Osteoblast (primary cell): ENCODE measurements around the gene ARHGEF17. TPM values are rescaled to one million over a fixed set of nuclear protein-coding genes. Genes with fewer than 3 reads are reported as not detected.

Source experiments
- DNase-seq: peaks from one replicate; pipeline ENCODE4 v3.0.0; 2011; ENCODE audit warnings: low spot score, mixed read lengths; ENCODE audit not compliant: insufficient read length; ENCODE audit errors: missing footprints
- H2AFZ ChIP-seq: 2 replicates; pipeline ENCODE4 v1.6.0; 2011; ENCODE audit warnings: mild to moderate bottlenecking, low read length
- H3K27ac ChIP-seq: 2 replicates; pipeline ENCODE4 v1.5.1; 2011; ENCODE audit warnings: mild to moderate bottlenecking, low read depth, low read length, moderate library complexity
- H3K27me3 ChIP-seq: 2 replicates; pipeline ENCODE4 v1.6.0; 2012; ENCODE audit warnings: mild to moderate bottlenecking, control low read depth, inconsistent platforms, low read length, moderate library complexity; ENCODE audit not compliant: insufficient read depth
- H3K36me3 ChIP-seq: 2 replicates; pipeline ENCODE4 v1.5.1; 2011; ENCODE audit warnings: mild to moderate bottlenecking, low read length, control low read depth, moderate library complexity; ENCODE audit not compliant: insufficient read depth
- H3K4me1 ChIP-seq: 2 replicates; pipeline ENCODE4 v1.5.1; 2011; ENCODE audit warnings: mild to moderate bottlenecking, low read length, control low read depth, moderate library complexity; ENCODE audit not compliant: insufficient read depth
- H3K4me2 ChIP-seq: 2 replicates; pipeline ENCODE4 v1.6.0; 2011; ENCODE audit warnings: mild to moderate bottlenecking, low read length; ENCODE audit not compliant: insufficient read depth
- H3K4me3 ChIP-seq: fragments of 200-600 bp; sonication (generic); 3 replicates; pipeline ENCODE4 v1.5.1; 2012; ENCODE audit warnings: mild to moderate bottlenecking, low read length, inconsistent platforms; ENCODE audit not compliant: insufficient read depth
- H3K79me2 ChIP-seq: 2 replicates; pipeline ENCODE4 v1.6.0; 2012; ENCODE audit warnings: mild to moderate bottlenecking, low read length, control low read depth, inconsistent platforms; ENCODE audit not compliant: insufficient read depth
- H3K9me3 ChIP-seq: 2 replicates; pipeline ENCODE4 v1.5.1; 2011; ENCODE audit warnings: low read depth, low read length, control low read depth
- H4K20me1 ChIP-seq: 2 replicates; pipeline ENCODE4 v1.6.0; 2012; ENCODE audit warnings: mild to moderate bottlenecking, low read length, control low read depth; ENCODE audit not compliant: insufficient read depth
- CTCF ChIP-seq: IDR thresholded peaks from 2 replicates; pipeline ENCODE4 v1.5.1; 2011; ENCODE audit warnings: mild to moderate bottlenecking, low read depth, low read length, moderate library complexity; ENCODE audit errors: extremely low read depth
- total RNA-seq: library from RNA; depleted of rRNA; stranded (reverse); fragments of >200 nt; gene quantifications from 2 replicates; pipeline ENCODE4 v1.2.3, GENCODE V29; 2012

Gene ARHGEF17
- total RNA-seq, 1 donor = 67.0 TPM

GRCh38 chr11:73324116-73324515 is 16.0 kb downstream of the ARHGEF17 start:
- Histone ChIP-seq H3K4me3 (peak overlapping the region; percentile 35), H3K4me1 (peaks cover 84% of the 10 kb centered on the region), H3K36me3 (peaks cover 9% of the 10 kb centered on the region), H3K27me3 (no peaks in the 10 kb centered on the region), H3K9me3 (no peaks in the 10 kb centered on the region), H3K4me2 (peak overlapping the region; percentile 67), H4K20me1 (peaks cover 44% of the 10 kb centered on the region), H2AFZ (no peak overlapping the region), H3K27ac (peak overlapping the region; percentile 94), H3K79me2 (peaks cover 92% of the 10 kb centered on the region)
- DNase-seq = no peak
- no peak for TF ChIP-seq CTCF

GRCh38 chr11:73324665-73325035 is 16.6 kb downstream of the ARHGEF17 start:
- Histone ChIP-seq H3K79me2 (peaks cover 90% of the 10 kb centered on the region), H3K9me3 (no peaks in the 10 kb centered on the region), H3K4me2 (peak overlapping the region; percentile 67), H3K27ac (peak overlapping the region; percentile 94), H3K27me3 (no peaks in the 10 kb centered on the region), H2AFZ (no peak overlapping the region), H3K4me3 (no peak overlapping the region), H3K4me1 (peaks cover 85% of the 10 kb centered on the region), H3K36me3 (peaks cover 9% of the 10 kb centered on the region), H4K20me1 (peaks cover 43% of the 10 kb centered on the region)
- DNase-seq = no peak
- TF ChIP-seq CTCF = no peak

- peak; percentile 92 for DNase-seq
- Histone ChIP-seq H3K9me3 (no peaks in the 10 kb centered on the region), H3K36me3 (peaks cover 9% of the 10 kb centered on the region), H3K4me2 (peak overlapping the region; percentile 67), H4K20me1 (peaks cover 45% of the 10 kb centered on the region), H3K79me2 (peaks cover 90% of the 10 kb centered on the region), H3K27ac (peak overlapping the region; percentile 94), H3K27me3 (no peaks in the 10 kb centered on the region), H3K4me3 (peak overlapping the region; percentile 25), H3K4me1 (peaks cover 85% of the 10 kb centered on the region), H2AFZ (no peak overlapping the region)
- no peak for TF ChIP-seq CTCF
Observed at GRCh38 chr11:73325036-73325981, 17.2 kb downstream of the ARHGEF17 start.

- H3K4me1 ChIP-seq = peaks cover 85% of the 10 kb centered on the region
- no peak for TF ChIP-seq CTCF
- peaks cover 95% of the 10 kb centered on the region for H3K79me2 ChIP-seq
- H4K20me1 ChIP-seq = peaks cover 54% of the 10 kb centered on the region
- DNase-seq = peak; percentile 73
- H3K27ac ChIP-seq = peak overlapping the region; percentile 30
- no peak overlapping the region for H3K4me2 ChIP-seq
- no peak overlapping the region for H2AFZ ChIP-seq
- no peak overlapping the region for H3K4me3 ChIP-seq
- no peaks in the 10 kb centered on the region for H3K9me3 ChIP-seq
- H3K36me3 ChIP-seq = peaks cover 9% of the 10 kb centered on the region
- H3K27me3 ChIP-seq = no peaks in the 10 kb centered on the region
Observed at GRCh38 chr11:73326929-73327811, 19.1 kb downstream of the ARHGEF17 start.
